ENCODE results near the gene ELOF1. TPM values are rescaled to one million over a fixed set of nuclear protein-coding genes. Genes with fewer than 3 reads are reported as not detected.
A peak's percentile ranks its signal among the peaks of the same experiment; 100 is the strongest.

The ELOF1 gene
- total and polyA plus RNA-seq, 2 experiments from 2014 or later = 30.3 to 72.6 TPM

GRCh38 chr19:11539495-11540365, 19.3 kb downstream of the ELOF1 start:
- Histone ChIP-seq H3K27ac (no peak overlapping the region), H3K9me3 (ENCODE audit: low read depth) (no peaks in the 10 kb centered on the region), H3K9me2 (replicated peaks; ENCODE audit: insufficient read depth) (no peaks in the 10 kb centered on the region), H3K4me1 (ENCODE audit: insufficient read depth) (peaks cover 17% of the 10 kb centered on the region), H2AFZ (peak overlapping the region; percentile 74), H3K4me2 (peak overlapping the region; percentile 89), H3K36me3 (replicated peaks; ENCODE audit: insufficient read depth, low read depth) (no peaks in the 10 kb centered on the region), H3K79me2 (no peaks in the 10 kb centered on the region), H3K27me3 (no peaks in the 10 kb centered on the region), H4K20me1 (ENCODE audit: insufficient read depth, poor library complexity, severe bottlenecking) (no peaks in the 10 kb centered on the region), H3K4me3 (peak overlapping the region; percentile 49)
- WGBS (ENCODE audit: low lambda C conversion rate, missing lambda C conversion rate) = 62% methylated on average over 4 of the region's 36 CpGs
- TF ChIP-seq EZH2 (IDR thresholded peaks at IDR 0.05; ENCODE audit: borderline replicate concordance) (peak; percentile 38), CTCF (IDR thresholded peaks at IDR 0.05; ENCODE audit: poor library complexity) (no peak), EZH2phosphoT487 (IDR thresholded peaks at IDR 0.05; ENCODE audit: low read depth, severe bottlenecking, unreplicated experiment) (no peak)
- DNase-seq (ENCODE audit: low spot score) = peak; percentile 64

GRCh38 chr19:11538232-11539036, 20.6 kb downstream of the ELOF1 start, which contains the start of gene CNN1:
Gene CNN1, plus strand, starts transcription at chr19:11538851. Its CDS starts 77 bp downstream, at chr19:11538928.
- DNase-seq (ENCODE audit: low spot score) = peak; percentile 80
- Histone ChIP-seq H3K4me3 (no peak within 1 kb of the TSS), H3K4me2 (peak within 1 kb of the TSS; percentile 89), H2AFZ (peak within 1 kb of the TSS; percentile 74), H3K9me3 (ENCODE audit: low read depth) (no peaks in the 10 kb centered on the region), H4K20me1 (ENCODE audit: insufficient read depth, poor library complexity, severe bottlenecking) (no peaks in the 10 kb centered on the region), H3K4me1 (ENCODE audit: insufficient read depth) (peaks cover 17% of the 10 kb centered on the region), H3K27me3 (no peaks in the 10 kb centered on the region), H3K9me2 (replicated peaks; ENCODE audit: insufficient read depth) (no peaks in the 10 kb centered on the region), H3K36me3 (replicated peaks; ENCODE audit: insufficient read depth, low read depth) (no peaks in the 10 kb centered on the region), H3K27ac (peak within 1 kb of the TSS; percentile 74), H3K79me2 (no peaks in the 10 kb centered on the region)
- TF ChIP-seq CTCF (IDR thresholded peaks at IDR 0.05; ENCODE audit: poor library complexity) = no peak
- no peak for TF ChIP-seq EZH2phosphoT487 (IDR thresholded peaks at IDR 0.05; ENCODE audit: low read depth, severe bottlenecking, unreplicated experiment)
- TF ChIP-seq EZH2 (IDR thresholded peaks at IDR 0.05; ENCODE audit: borderline replicate concordance) = no peak
- 28% methylated on average over 20 of the region's 21 CpGs for WGBS (ENCODE audit: low lambda C conversion rate, missing lambda C conversion rate)

GRCh38 chr19:11535792-11536595, 23.0 kb downstream of the ELOF1 start:
- Histone ChIP-seq H3K36me3 (replicated peaks; ENCODE audit: insufficient read depth, low read depth) (no peaks in the 10 kb centered on the region), H3K4me1 (ENCODE audit: insufficient read depth) (peaks cover 17% of the 10 kb centered on the region), H2AFZ (peak overlapping the region; percentile 81), H3K27me3 (no peaks in the 10 kb centered on the region), H3K27ac (peak overlapping the region; percentile 74), H4K20me1 (ENCODE audit: insufficient read depth, poor library complexity, severe bottlenecking) (no peaks in the 10 kb centered on the region), H3K79me2 (no peaks in the 10 kb centered on the region), H3K4me3 (peak overlapping the region; percentile 11), H3K9me3 (ENCODE audit: low read depth) (no peaks in the 10 kb centered on the region), H3K9me2 (replicated peaks; ENCODE audit: insufficient read depth) (no peaks in the 10 kb centered on the region), H3K4me2 (peak overlapping the region; percentile 78)
- no peak for TF ChIP-seq EZH2phosphoT487 (IDR thresholded peaks at IDR 0.05; ENCODE audit: low read depth, severe bottlenecking, unreplicated experiment)
- TF ChIP-seq EZH2 (IDR thresholded peaks at IDR 0.05; ENCODE audit: borderline replicate concordance) = no peak
- peak; percentile 89 for TF ChIP-seq CTCF (IDR thresholded peaks at IDR 0.05; ENCODE audit: poor library complexity)
- 19% methylated on average over 34 of the region's 54 CpGs for WGBS (ENCODE audit: low lambda C conversion rate, missing lambda C conversion rate)
- peak; percentile 95 for DNase-seq (ENCODE audit: low spot score)

Data from hepatocyte (in vitro differentiated cells).